ENCODE results near the gene AMN.

The AMN gene

GRCh38 chr14:102943979-102944378, 21.5 kb downstream of the AMN start:
- DNase-seq (ENCODE audit: low read depth): no peak

- DNase-seq (ENCODE audit: low read depth): no peak
Observed at GRCh38 chr14:102944448-102945330, 22.2 kb downstream of the AMN start.

- no peak for DNase-seq (ENCODE audit: low read depth)
Observed at GRCh38 chr14:102945346-102946130, 23.1 kb downstream of the AMN start.

GRCh38 chr14:102947321-102948103, 25.0 kb downstream of the AMN start:
- no peak for DNase-seq (ENCODE audit: low read depth)

GRCh38 chr14:102948698-102949061, 26.2 kb downstream of the AMN start:
- no peak for DNase-seq (ENCODE audit: low read depth)

GRCh38 chr14:102949062-102949800, 26.8 kb downstream of the AMN start:
- peak; percentile 82 for DNase-seq (ENCODE audit: low read depth)

- peak; percentile 58 for DNase-seq (ENCODE audit: low read depth)
Observed at GRCh38 chr14:102949801-102950451, 27.5 kb downstream of the AMN start.

- DNase-seq (ENCODE audit: low read depth): no peak
Observed at GRCh38 chr14:102951034-102951433, 28.6 kb downstream of the AMN start.

- peak; percentile 65 for DNase-seq (ENCODE audit: low read depth)
Observed at GRCh38 chr14:102951799-102952198, 29.3 kb downstream of the AMN start.

GRCh38 chr14:102952276-102952675, 29.8 kb downstream of the AMN start:
- DNase-seq (ENCODE audit: low read depth): no peak

- DNase-seq (ENCODE audit: low read depth): no peak
Observed at GRCh38 chr14:102953100-102953499, 30.6 kb downstream of the AMN start.

GRCh38 chr14:102954081-102954789, 31.8 kb downstream of the AMN start:
- DNase-seq (ENCODE audit: low read depth): no peak

GRCh38 chr14:102955636-102956408, 33.4 kb downstream of the AMN start:
- DNase-seq (ENCODE audit: low read depth): no peak

GRCh38 chr14:102957222-102957621, 34.8 kb downstream of the AMN start:
- peak; percentile 22 for DNase-seq (ENCODE audit: low read depth)

- DNase-seq (ENCODE audit: low read depth): no peak
Observed at GRCh38 chr14:102958461-102958860, 36.0 kb downstream of the AMN start.

- DNase-seq (ENCODE audit: low read depth): no peak
Observed at GRCh38 chr14:102962111-102962627, 39.7 kb downstream of the AMN start.

- DNase-seq (ENCODE audit: low read depth): no peak
Observed at GRCh38 chr14:102964152-102964730, 41.8 kb downstream of the AMN start.

GRCh38 chr14:102965282-102965681, 42.8 kb downstream of the AMN start:
- DNase-seq (ENCODE audit: low read depth): no peak

Data from EH (cell line).